ENCODE results near the gene CRYZL1.

Gene CRYZL1

DNA sequence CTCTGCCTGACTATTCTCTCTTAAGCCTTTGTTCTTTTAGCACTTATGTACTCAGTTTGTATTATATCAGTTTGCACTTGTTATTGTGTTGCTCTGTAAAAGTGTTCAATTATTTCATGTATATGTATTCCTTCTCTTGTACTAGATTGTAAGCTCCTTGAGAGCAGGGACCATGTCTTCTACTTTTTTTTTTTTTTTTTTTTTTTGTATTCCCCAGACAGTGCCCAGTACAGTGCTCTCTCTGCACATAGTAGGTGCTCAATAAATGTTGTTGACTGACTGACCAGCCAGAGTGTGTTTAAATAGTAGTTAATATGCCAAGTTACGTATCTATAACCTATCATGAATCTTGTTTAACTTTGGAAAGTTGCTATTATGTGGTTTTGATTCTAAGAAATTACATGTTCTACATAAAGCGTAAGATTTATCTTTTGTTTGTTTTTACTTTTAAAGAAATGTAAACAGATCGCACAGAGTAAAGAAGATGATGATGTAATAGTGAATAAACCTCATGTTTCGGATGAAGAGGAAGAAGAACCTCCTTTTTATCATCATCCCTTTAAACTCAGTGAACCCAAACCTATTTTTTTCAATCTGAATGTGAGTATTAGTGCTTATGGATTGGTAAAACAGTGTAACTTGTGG, 82.6 kb downstream of the CRYZL1 start:
- no peak for DNase-seq

DNA sequence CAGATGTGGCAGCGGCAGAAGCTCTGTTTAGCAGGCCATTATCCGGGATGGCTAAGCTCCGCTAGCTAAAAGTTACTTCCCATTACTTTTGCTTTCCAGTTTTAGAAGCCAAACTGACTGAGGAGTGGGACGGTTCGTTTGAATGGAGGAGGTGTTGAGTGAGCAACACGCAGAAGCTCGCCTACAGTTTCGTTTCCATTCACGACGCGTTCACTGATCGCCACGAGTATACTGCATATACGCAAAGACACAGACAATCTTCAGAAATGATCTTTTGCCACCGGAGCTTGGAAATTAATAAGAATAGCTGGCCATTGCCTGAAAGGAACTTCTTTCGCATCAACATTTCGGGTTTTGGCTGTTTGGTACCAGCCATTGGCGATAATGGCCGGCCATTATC, 84.1 kb downstream of the CRYZL1 start:
- no peak for DNase-seq

DNA sequence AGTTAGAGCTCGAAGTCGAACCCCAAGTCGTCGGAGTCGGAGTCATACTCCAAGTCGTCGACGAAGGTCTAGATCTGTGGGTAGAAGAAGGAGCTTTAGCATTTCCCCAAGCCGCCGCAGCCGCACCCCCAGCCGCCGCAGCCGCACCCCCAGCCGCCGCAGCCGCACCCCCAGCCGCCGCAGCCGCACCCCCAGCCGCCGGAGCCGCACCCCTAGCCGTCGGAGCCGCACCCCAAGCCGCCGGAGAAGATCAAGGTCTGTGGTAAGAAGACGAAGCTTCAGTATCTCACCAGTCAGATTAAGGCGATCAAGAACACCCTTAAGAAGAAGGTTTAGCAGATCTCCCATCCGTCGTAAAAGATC, 86.6 kb downstream of the CRYZL1 start:
- no peak for DNase-seq

DNA sequence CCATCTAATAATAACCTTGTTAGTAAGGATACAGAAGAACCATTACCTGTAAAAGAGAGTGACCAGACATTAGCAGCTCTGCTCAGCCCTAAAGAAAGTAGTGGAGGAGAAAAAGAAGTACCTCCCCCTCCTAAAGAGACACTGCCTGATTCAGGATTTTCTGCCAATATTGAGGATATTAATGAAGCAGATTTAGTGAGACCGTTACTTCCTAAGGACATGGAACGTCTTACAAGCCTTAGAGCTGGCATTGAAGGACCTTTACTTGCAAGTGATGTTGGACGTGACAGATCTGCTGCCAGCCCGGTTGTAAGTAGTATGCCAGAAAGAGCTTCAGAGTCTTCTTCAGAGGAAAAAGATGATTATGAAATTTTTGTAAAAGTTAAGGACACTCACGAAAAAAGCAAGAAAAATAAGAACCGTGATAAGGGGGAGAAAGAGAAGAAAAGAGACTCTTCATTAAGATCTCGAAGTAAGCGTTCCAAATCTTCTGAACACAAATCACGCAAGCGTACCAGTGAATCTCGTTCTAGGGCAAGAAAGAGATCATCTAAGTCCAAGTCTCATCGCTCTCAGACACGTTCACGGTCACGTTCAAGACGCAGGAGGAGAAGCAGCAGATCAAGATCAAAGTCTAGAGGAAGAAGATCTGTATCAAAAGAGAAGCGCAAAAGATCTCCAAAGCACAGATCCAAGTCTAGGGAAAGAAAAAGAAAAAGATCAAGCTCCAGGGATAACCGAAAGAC, 87.1 kb downstream of the CRYZL1 start:
- DNase-seq: no peak

DNA sequence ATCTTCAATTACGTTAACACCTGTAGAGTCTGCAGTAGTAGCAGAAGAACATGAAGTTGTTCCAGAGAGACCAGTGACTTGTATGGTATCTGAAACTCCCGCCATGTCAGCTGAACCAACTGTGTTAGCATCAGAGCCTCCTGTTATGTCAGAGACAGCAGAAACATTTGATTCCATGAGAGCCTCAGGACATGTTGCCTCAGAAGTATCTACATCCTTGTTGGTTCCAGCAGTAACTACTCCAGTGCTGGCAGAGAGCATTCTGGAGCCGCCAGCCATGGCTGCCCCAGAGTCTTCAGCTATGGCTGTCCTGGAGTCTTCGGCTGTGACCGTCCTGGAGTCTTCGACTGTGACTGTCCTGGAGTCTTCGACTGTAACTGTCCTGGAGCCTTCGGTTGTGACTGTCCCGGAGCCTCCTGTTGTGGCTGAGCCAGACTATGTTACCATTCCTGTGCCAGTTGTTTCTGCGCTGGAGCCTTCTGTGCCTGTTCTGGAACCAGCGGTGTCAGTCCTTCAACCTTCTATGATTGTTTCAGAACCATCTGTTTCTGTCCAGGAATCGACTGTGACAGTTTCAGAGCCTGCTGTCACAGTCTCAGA, 88.4 kb downstream of the CRYZL1 start:
- DNase-seq: no peak

DNA sequence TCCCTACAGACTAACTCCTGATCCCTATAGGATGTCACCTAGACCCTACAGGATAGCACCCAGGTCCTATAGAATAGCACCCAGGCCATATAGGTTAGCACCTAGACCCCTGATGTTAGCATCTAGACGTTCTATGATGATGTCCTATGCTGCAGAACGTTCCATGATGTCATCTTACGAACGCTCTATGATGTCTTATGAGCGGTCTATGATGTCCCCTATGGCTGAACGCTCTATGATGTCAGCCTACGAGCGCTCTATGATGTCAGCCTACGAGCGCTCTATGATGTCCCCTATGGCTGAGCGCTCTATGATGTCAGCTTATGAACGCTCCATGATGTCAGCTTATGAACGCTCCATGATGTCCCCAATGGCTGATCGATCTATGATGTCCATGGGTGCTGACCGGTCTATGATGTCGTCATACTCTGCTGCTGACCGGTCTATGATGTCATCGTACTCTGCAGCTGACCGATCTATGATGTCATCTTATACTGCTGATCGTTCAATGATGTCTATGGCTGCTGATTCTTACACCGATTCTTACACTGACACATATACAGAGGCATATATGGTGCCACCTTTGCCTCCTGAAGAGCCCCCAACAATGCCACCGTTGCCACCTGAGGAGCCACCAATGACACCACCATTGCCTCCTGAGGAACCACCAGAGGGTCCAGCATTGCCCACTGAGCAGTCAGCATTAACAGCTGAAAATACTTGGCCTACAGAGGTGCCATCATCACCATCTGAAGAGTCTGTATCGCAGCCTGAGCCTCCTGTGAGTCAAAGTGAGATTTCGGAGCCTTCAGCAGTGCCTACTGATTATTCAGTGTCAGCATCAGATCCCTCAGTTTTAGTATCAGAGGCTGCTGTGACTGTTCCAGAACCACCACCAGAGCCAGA, 89.2 kb downstream of the CRYZL1 start:
- DNase-seq: no peak

DNA sequence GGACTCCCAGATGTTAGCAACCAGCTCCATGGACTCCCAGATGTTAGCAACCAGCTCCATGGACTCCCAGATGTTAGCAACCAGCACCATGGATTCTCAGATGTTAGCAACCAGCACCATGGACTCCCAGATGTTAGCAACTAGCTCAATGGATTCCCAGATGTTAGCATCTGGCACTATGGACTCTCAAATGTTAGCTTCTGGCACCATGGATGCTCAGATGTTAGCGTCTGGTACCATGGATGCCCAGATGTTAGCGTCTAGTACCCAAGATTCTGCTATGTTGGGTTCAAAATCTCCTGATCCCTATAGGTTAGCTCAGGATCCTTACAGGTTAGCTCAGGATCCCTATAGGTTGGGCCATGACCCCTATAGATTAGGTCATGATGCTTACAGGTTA, 89.9 kb downstream of the CRYZL1 start:
- DNase-seq: no peak

DNA sequence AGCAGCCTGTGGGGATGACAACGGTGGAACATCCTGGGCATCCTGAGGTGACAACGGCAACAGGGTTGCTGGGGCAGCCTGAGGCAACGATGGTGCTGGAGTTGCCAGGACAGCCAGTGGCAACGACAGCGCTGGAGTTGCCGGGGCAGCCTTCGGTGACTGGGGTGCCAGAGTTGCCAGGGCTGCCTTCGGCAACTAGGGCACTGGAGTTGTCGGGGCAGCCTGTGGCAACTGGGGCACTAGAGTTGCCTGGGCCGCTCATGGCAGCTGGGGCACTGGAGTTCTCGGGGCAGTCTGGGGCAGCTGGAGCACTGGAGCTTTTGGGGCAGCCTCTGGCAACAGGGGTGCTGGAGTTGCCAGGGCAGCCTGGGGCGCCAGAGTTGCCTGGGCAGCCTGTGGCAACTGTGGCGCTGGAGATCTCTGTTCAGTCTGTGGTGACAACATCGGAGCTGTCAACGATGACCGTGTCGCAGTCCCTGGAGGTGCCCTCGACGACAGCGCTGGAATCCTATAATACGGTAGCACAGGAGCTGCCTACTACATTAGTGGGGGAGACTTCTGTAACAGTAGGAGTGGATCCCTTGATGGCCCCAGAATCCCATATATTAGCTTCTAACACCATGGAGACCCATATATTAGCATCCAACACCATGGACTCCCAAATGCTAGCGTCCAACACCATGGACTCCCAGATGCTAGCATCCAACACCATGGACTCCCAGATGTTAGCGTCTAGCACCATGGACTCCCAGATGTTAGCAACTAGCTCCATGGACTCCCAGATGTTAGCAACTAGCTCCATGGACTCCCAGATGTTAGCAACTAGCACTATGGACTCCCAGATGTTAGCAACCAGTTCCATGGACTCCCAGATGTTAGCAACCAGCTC, 90.5 kb downstream of the CRYZL1 start:
- DNase-seq: no peak

DNA sequence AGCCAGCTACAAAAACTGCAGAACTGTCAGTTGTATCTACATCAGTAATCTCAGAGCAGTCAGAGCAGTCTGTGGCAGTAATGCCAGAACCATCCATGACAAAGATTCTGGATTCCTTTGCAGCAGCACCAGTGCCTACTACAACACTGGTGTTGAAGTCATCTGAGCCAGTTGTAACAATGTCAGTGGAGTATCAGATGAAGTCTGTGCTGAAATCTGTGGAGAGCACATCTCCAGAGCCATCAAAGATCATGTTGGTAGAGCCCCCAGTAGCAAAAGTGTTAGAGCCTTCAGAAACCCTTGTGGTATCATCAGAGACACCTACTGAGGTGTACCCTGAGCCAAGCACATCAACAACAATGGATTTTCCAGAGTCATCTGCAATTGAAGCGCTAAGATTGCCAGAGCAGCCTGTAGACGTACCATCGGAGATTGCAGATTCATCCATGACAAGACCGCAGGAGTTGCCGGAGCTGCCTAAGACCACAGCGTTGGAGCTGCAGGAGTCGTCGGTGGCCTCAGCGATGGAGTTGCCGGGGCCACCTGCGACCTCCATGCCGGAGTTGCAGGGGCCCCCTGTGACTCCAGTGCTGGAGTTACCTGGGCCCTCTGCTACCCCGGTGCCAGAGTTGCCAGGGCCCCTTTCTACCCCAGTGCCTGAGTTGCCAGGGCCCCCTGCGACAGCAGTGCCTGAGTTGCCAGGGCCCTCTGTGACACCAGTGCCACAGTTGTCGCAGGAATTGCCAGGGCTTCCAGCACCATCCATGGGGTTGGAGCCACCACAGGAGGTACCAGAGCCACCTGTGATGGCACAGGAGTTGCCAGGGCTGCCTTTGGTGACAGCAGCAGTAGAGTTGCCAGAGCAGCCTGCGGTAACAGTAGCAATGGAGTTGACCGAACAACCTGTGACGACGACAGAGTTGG, 91.4 kb downstream of the CRYZL1 start:
- no peak for DNase-seq

DNA sequence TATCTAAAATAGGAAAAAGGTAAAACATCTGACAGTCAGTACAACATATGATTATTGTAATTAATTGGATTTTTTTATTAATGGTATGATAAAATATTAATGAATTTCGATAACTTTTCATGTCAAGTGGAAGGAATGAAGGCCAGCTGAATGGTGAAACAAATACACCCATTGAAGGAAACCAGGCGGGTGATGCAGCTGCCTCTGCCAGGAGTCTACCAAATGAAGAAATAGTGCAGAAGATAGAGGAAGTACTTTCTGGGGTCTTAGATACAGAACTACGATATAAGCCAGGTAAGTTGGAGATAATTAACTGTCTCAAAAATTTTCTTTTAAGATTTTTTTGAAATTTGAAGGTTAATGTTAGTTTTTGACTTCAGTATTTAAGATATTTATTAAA, 95.5 kb downstream of the CRYZL1 start:
- DNase-seq: no peak

DNA sequence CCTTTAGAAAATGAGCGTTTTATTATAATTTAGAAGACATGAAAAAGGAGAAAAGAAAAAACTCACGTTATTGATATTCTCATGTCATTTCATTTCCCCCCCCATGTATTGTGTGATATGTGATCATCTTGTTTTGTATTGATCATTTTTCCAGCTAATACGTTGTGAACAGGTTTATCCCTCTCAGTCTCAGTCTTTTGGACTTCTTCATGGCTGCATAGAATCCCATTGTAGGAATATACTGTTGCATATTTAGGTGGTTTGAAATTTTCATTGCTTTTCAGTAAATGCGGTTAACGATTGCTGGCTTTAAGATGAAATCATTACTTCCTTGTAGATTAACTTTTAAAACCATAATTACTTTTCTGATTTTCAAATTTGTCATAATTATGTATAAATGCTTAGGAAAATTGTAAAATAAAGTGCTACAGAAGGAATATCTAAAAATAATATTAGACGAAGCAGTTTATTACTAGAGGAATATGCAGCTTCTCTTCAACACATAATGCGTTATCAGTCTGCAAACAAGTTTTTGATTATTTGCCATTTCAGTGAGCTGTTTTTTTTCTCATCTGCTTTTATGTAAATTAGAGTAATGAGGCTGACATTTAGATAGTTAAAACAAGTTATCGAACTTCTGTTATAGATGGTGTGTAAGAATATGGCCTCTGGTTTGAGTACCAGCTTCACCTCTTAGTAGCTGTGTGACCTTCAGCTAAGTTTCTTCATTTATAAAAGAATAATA, 96.9 kb downstream of the CRYZL1 start:
- no peak for DNase-seq

DNA sequence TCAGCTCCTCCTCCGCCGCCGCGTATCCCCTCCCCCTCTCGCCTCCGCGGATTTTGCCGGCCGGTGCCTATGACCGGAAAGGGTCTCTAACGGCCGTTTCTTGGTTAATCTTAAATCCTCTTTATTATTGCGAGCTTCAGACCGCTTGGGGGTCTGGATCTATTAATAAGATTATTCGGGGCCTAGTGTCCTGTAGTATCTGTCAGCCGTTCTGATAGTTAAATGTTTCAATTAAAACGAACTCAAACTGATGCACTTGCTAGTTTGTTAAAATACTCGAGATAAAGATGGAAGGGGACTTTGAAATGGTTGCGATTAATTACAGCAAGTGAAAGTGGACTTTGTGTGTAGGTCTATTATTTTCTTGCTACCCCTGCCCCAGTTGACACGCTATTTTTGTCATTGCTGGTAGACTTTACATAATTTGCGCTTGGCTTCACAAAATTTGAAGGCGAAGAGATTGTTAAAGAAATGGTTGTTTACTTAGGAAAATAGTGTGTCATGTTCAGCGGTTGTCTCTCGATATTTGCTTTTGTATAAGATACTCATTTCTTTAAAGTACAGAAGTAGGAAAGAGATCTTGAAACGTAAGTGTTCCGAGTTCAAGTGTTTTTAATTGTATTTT, 97.9 kb downstream of the CRYZL1 start:
- peak in 1 of 2 donors; percentile 57 for DNase-seq

DNA sequence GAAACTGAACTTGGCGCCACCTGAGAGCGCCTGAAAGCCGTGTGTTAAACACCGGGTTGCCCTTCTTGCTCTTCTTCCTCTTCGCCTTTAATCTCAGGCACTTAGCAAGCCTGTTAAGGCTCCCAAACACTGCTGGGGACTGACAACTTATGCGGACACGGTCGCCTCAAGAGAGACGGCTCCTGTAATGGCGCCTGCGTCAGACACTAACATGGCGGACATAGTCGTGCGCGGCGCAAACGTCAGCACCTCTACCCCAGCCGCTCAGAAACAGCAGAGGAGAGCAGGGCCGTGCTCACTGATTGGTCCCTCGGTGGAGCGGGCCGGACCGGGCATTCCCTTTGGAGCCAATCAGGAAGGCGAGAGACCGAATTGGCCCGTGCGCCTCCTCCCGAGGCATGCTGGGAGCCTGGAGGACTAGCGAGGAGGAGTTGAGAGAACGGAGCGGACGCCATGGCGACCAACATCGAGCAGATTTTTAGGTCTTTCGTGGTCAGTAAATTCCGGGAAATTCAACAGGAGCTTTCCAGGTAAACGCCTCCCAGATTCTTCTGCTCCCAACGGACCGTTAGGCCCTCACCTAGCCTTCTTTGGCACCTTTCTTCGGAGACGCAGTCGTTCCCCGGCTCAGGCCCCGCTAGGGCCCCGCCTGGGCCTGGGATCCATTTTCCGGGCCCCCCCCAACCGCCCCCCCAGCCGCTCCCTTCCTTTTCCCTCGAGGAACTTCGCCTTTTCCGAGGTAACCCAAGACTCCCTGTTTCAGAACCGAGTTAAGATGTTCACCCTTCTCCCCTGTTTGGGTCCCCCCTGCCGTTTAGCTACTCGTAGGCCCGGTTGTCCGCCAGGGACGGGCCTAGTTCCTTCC, 98.7 kb downstream of the CRYZL1 start, which contains the start of gene SON:
SON (plus strand) TSS at position 399 of the 865 bp plus-strand sequence; CDS start at position 454, 55 bp downstream.
- peak; percentile 95 to 97 for DNase-seq

DNA sequence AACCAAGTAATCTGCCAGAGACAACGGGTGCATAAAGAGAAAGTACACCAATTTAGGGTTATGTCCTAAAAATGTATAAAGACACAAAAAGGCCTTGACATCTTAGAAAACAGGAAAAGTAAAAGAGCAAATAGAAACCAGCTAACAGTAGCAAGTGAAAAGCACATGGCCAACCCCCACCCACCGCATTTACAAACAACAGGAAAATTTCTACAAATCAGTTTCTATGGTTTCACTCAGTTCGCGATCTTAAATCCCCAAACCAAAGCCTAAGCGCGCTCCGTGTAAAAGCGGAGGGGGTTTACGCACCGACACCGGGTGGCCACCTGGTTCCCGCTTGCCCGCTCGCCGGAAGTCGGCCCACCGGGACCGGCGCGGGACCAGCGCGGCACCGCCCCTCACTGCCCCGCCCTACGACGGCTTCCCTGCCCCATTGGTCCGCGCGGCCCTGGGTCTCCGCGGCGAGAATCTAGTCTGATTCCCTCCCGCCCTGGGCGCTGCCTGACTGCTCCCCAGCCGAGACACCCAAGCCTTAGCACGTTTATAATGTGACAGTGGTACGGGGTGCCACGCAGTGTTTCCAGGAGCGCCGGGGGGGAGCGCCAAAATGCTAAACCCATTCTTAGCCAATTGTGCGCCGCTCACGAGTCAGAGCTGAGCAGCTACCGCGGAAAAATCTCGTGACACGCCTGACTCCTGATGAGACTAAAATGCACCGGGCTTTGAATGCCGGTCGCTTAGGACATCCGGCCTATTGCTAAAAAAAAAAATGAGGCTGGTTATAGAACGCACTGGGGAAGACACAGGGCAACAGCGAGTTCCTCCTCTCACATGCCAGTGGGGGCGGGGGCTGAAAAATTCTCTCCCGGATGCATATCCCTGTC, 99.5 kb downstream of the CRYZL1 start, which contains the start of gene GART:
GART (minus strand) TSS at position 362 of the 884 bp plus-strand sequence. CDS start 2,802 bp downstream, outside the sequence.
- DNase-seq: peak; percentile 75 to 82

DNA sequence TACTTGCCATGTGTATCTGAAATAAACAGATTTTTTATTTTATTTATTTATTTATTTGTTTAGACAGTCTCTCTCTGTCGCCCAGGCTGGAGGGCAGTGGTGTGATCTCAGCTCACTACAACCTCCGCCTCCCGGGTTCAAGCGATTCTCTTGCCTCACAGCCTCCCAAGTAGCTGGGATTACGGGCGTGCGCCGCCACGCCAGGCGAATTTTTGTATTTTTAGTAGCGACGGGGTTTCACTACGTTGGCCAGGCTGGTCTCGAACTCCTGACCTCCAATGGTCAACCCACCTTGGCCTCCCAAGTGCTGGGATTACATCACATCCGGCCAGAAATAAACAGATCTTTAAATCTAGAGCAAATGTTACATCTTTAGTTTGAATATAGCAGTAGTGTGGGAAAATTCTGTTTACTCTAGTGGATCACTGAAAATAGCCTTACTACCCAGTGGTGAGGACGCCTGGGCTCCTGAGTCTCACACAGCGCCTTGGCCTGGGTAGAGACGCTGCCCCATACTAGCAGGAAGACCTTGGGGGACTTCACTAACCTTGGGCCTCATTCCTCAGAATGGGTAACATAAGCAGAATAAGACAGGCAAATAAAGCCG, 100.3 kb downstream of the CRYZL1 start:
- no peak for DNase-seq

DNA sequence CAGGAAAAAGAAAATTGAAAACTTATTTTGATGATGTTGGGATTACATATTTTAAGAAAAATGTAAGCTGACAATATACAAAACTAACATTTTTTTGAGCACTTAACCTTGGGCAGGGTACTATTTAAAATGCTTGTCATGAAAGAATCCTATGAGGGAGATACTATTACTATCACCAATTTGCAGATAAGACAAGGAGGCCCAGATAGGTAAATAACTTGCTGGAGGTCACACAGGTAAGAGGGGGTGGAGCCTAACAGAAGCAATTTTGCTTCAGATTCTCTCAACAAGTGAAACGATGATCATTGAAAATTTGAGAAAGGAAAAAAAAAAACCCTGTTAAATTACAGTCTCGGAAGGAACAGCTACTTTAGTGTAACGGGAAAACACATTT, 100.8 kb downstream of the CRYZL1 start:
- DNase-seq: no peak

DNA sequence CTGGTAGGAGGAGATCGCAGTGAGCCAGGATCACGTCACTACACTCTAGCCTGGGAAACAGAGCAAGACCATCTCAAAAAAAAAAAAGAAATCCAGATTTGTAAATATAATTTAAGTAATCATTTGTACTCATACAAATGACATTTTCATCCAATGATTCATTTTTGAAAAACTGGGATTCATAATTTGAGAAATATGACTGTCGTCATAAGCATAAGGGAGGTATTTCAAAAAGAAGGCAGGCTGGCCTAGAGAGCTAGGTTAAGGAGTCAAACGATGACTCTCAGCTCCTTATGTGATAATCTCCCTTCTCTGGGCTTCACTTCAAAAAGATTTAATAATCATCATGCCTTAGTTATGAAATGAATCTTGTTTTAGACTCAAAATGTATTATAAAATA, 101.9 kb downstream of the CRYZL1 start:
- no peak for DNase-seq

All from activated CD4-positive, alpha-beta T cell treated with anti-CD3 and anti-CD28 coated beads for 4 hours (primary cell).